HepG2 (cell line): ENCODE measurements around the gene C10orf53. TPM values are rescaled to one million over a fixed set of nuclear protein-coding genes. Genes with fewer than 3 reads are reported as not detected.
A peak's percentile ranks its signal among the peaks of the same experiment; 100 is the strongest.

ENCODE experiments used
- ATAC-seq: fragments of 200-7000 bp; cut with Tn5 transposase; 3 replicates; pipeline ENCODE4 v1.9.1; 2020; ENCODE audit warnings: mild to moderate bottlenecking, moderate library complexity
- BruUV-seq: library from RNA; stranded (reverse); fragments of 400-500 nt; replicated peaks from 2 replicates; lab custom pipeline; 2021; lab: Mats Ljungman, UMichigan
- CTCF ChIA-PET: fragments of 300-600 bp; formaldehyde crosslinking; extraction: SDS; loops from one replicate; lab custom pipeline; 2021; ENCODE audit warnings: low total read pairs, inconsistent platforms, low intra/inter-chr PET ratio; lab: Yijun Ruan, JAX
- POLR2A ChIA-PET: fragments of 350-600 bp; sonication (Branson Sonifier 250); formaldehyde crosslinking; loops from one replicate; lab custom pipeline; 2020; ENCODE audit warnings: antibody characterized with exemption, inconsistent platforms; lab: Yijun Ruan, JAX
- DNase-seq: peaks from one replicate; pipeline ENCODE4 v3.0.0-alpha.2; 2015; ENCODE audit warnings: low spot score
- FAIRE-seq: peaks from 3 replicates; lab custom pipeline; 2011; peaks lifted over from hg19 to GRCh38; lab: Jason Lieb, UNC
- H2AFZ ChIP-seq: one replicate; pipeline ENCODE4 v1.6.1; 2011; ENCODE audit warnings: low read length, inconsistent platforms
- H3K27ac ChIP-seq: fragments of 300-600 bp; 3 replicates; pipeline ENCODE4 v1.8.0; 2011; ENCODE audit warnings: mixed run types, mild to moderate bottlenecking, mixed read lengths, low read length, inconsistent platforms; ENCODE audit not compliant: insufficient read depth; ENCODE audit errors: extremely low read length
- H3K27me3 ChIP-seq, 2 experiments: fragments of 200-600 bp in 1 of 2; 2 replicates in 1 of 2; 3 replicates in 1 of 2; pipeline versions ENCODE4 v1.6.0 to v1.8.0; 2011; ENCODE audit warnings: low read length in 2 of 2, mild to moderate bottlenecking in 2 of 2, moderate library complexity in 2 of 2, inconsistent platforms in 1 of 2; ENCODE audit not compliant: insufficient read depth in 2 of 2, control insufficient read depth in 1 of 2
- H3K36me3 ChIP-seq, 2 experiments: fragments of 200-600 bp in 1 of 2; replicated peaks in 1 of 2; 2 replicates in 1 of 2; 3 replicates in 1 of 2; pipeline versions ENCODE4 v1.5.1 to v1.8.0; 2011; ENCODE audit warnings: low read length in 2 of 2, inconsistent platforms in 1 of 2; ENCODE audit not compliant: insufficient read depth in 2 of 2, control insufficient read depth in 1 of 2
- H3K4me1 ChIP-seq: 2 replicates; pipeline ENCODE4 v1.5.1; 2012; ENCODE audit warnings: low read length, inconsistent platforms; ENCODE audit not compliant: insufficient read depth
- H3K4me2 ChIP-seq: 2 replicates; pipeline ENCODE4 v1.6.0; 2011; ENCODE audit warnings: low read depth, low read length, inconsistent platforms
- H3K4me3 ChIP-seq, 3 experiments: fragments of 200-600 bp in 1 of 3; sonication (generic), shearing (Covaris generic) in 1 of 3; replicated peaks in 1 of 3; 2 replicates each; pipeline ENCODE4 v1.5.1; 2011 to 2016; ENCODE audit warnings: low read length in 3 of 3, inconsistent platforms in 2 of 3, low read depth in 2 of 3, mild to moderate bottlenecking in 2 of 3, control low read depth in 1 of 3, mixed read lengths in 1 of 3; ENCODE audit not compliant: insufficient read depth in 1 of 3
- H3K79me2 ChIP-seq: one replicate; pipeline ENCODE4 v1.6.1; 2011; ENCODE audit warnings: low read length, inconsistent platforms; ENCODE audit not compliant: insufficient read depth
- H3K9ac ChIP-seq: 2 replicates; pipeline ENCODE4 v1.6.0; 2011; ENCODE audit warnings: mild to moderate bottlenecking, low read depth, low read length, inconsistent platforms; ENCODE audit not compliant: insufficient read depth
- H3K9me3 ChIP-seq: 2 replicates; pipeline ENCODE4 v1.5.1; 2012; ENCODE audit warnings: mild to moderate bottlenecking, low read length
- H4K20me1 ChIP-seq: 2 replicates; pipeline ENCODE4 v1.6.0; 2011; ENCODE audit warnings: inconsistent platforms, mild to moderate bottlenecking, low read length, moderate library complexity; ENCODE audit not compliant: insufficient read depth
- MED13 ChIP-seq: sonication (generic); formaldehyde crosslinking; IDR thresholded peaks from 2 replicates; pipeline ENCODE4 v1.5.0; 2020; ENCODE audit warnings: missing genetic modification reagents
- TGIF2 ChIP-seq: IDR thresholded peaks from 2 replicates; pipeline ENCODE4 v1.6.1; 2016; ENCODE audit warnings: control low read depth, missing compliant biosample characterization
- ZNF235 ChIP-seq: sonication (generic); formaldehyde crosslinking; IDR thresholded peaks from 2 replicates; pipeline ENCODE4 v1.8.1; 2023; ENCODE audit warnings: mild to moderate bottlenecking, missing genetic modification reagents, borderline replicate concordance
- ZNF781 ChIP-seq: sonication (generic); formaldehyde crosslinking; IDR thresholded peaks from 2 replicates; pipeline ENCODE4 v1.5.1; 2020; ENCODE audit warnings: borderline replicate concordance, mild to moderate bottlenecking, missing genetic modification reagents; ENCODE audit errors: not compliant biosample characterization
- ZUFSP ChIP-seq: sonication (generic); formaldehyde crosslinking; IDR thresholded peaks from 2 replicates; pipeline ENCODE4 v1.9.0; 2021; ENCODE audit warnings: missing genetic modification reagents, mild to moderate bottlenecking, borderline replicate concordance
- WGBS: methylation state at CpG from one replicate; pipeline ENCODE4 v1.1.6; 2017; ENCODE audit warnings: low lambda C conversion rate; 5-methylcytosine and 5-hydroxymethylcytosine counted together
- in situ Hi-C: cut with HindIII; loops from 2 replicates; pipeline ENCODE4 v1.10.0; 2017; ENCODE audit warnings: low pct_unique_long_range_greater_than_20kb; ENCODE audit not compliant: extremely low pct_ligation_motif_present
- intact Hi-C: fragments of 100-400 bp; cut with micrococcal nuclease; formaldehyde crosslinking; loops from one replicate; pipeline ENCODE4 v1.10.0; 2022; ENCODE audit not compliant: unreplicated experiment
- polyA plus RNA-seq, 8 experiments: library from polyadenylated mRNA; depleted of rRNA in 3 of 8; stranded (reverse) in 7 of 8; unstranded in 1 of 8; fragments of >200 nt; fragmentation: Illumina TruSeq in 4 of 8; extraction: Trizol in 4 of 8; gene quantifications; 2 replicates each; pipeline versions ENCODE4 v1.2.1 to v1.2.3, GENCODE V29; 2011 to 2016; ENCODE audit warnings: low read depth in 4 of 8, missing spikeins in 1 of 8, mixed read lengths in 1 of 8; ENCODE audit not compliant: insufficient read depth in 1 of 8
- total RNA-seq, 5 experiments: library from RNA; depleted of rRNA; stranded (reverse); fragments of >200 nt; fragmentation: Illumina TruSeq; extraction: Trizol; gene quantifications; 2 replicates each; pipeline ENCODE4 v1.2.3, GENCODE V29; 2016; ENCODE audit warnings: low read depth in 1 of 5
- TF ChIP-seq, protein P1 (sequence below): IDR thresholded peaks from 2 replicates; pipeline ENCODE4 v1.6.1; 2016
- TF ChIP-seq, protein P2 (sequence below): sonication (generic); formaldehyde crosslinking; IDR thresholded peaks from 2 replicates; pipeline ENCODE4 v1.5.1; 2020; ENCODE audit warnings: mild to moderate bottlenecking, missing genetic modification reagents
- TF ChIP-seq, protein P3 (sequence below): sonication (generic); formaldehyde crosslinking; IDR thresholded peaks from 2 replicates; pipeline ENCODE4 v1.4.0; 2020; ENCODE audit warnings: low read depth, missing genetic modification reagents

C10orf53 gene
- total and polyA plus RNA-seq, 2 of the 13 experiments (the other 11 are each of a cell fraction or from before 2014, with no cell fraction given), result not detected

- TF ChIP-seq, protein P1, sequence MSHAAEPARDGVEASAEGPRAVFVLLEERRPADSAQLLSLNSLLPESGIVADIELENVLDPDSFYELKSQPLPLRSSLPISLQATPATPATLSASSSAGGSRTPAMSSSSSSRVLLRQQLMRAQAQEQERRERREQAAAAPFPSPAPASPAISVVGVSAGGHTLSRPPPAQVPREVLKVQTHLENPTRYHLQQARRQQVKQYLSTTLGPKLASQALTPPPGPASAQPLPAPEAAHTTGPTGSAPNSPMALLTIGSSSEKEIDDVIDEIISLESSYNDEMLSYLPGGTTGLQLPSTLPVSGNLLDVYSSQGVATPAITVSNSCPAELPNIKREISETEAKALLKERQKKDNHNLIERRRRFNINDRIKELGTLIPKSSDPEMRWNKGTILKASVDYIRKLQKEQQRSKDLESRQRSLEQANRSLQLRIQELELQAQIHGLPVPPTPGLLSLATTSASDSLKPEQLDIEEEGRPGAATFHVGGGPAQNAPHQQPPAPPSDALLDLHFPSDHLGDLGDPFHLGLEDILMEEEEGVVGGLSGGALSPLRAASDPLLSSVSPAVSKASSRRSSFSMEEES, result no peak
- no peak for TF ChIP-seq TGIF2 (CRISPR knock-in tag)
- TF ChIP-seq ZNF781 (CRISPR knock-in tag), result no peak
- TF ChIP-seq ZUFSP (CRISPR knock-in tag), result no peak
These were observed 36.0 kb upstream of the C10orf53 start (continued) for GRCh38 chr10:49643241-49644034.

DNA sequence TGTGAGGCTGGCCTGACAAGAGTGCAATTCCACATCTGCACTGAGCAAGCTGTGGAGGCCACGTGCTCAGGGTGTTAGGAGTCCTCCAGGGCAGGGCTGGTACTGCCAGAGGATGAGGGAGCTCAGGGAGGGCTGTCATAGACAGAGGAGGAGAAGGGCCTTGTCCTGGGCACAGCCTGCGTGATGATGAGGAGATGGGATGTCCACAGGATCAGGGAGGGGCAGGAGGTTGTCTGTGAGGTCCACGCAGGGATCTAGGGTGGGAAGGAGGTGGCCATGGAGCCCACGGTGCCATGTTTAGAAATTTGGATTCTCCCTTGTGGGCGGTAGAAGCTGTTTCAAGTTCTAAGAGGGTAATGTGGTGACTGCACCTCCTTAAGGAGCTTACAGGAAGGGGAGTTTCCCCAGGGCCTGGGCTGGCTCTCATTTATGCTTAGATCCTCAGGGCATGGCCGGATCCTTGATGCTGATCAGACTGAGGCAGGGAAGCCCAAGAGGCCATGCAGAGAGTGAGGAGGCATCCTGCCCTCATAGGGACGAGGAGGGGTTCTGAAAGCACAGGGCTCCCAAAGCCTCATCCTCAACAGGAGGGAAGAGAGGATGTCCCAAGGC lies 35.3 kb upstream of the C10orf53 start:
- peaks cover under 1 to 35% of the 10 kb centered on the region in 2 experiments; a peak in 4 of 5 replicates for H3K27me3 ChIP-seq
- peaks cover 3% of the 10 kb centered on the region; the same call in 1 of the 2 replicates for H4K20me1 ChIP-seq
- no peaks in the 10 kb centered on the region for H3K4me1 ChIP-seq
- H3K9me3 ChIP-seq, result no peaks in the 10 kb centered on the region
- in situ Hi-C loops, result no loop called here
- no TSS peak for BruUV-seq
- POLR2A ChIA-PET, result no interaction called here
- no peaks in the 10 kb centered on the region for H3K36me3 ChIP-seq
- no peak overlapping the region for H3K4me2 ChIP-seq
- H3K27ac ChIP-seq, result no peak overlapping the region
- no peak overlapping the region for H2AFZ ChIP-seq
- ATAC-seq, result peak; percentile 35; the same call in 1 of the 3 replicates
- DNase-seq, result no peak
- no peaks in the 10 kb centered on the region for H3K79me2 ChIP-seq
- intact Hi-C loops, result no loop called here
- TF ChIP-seq, protein P2, sequence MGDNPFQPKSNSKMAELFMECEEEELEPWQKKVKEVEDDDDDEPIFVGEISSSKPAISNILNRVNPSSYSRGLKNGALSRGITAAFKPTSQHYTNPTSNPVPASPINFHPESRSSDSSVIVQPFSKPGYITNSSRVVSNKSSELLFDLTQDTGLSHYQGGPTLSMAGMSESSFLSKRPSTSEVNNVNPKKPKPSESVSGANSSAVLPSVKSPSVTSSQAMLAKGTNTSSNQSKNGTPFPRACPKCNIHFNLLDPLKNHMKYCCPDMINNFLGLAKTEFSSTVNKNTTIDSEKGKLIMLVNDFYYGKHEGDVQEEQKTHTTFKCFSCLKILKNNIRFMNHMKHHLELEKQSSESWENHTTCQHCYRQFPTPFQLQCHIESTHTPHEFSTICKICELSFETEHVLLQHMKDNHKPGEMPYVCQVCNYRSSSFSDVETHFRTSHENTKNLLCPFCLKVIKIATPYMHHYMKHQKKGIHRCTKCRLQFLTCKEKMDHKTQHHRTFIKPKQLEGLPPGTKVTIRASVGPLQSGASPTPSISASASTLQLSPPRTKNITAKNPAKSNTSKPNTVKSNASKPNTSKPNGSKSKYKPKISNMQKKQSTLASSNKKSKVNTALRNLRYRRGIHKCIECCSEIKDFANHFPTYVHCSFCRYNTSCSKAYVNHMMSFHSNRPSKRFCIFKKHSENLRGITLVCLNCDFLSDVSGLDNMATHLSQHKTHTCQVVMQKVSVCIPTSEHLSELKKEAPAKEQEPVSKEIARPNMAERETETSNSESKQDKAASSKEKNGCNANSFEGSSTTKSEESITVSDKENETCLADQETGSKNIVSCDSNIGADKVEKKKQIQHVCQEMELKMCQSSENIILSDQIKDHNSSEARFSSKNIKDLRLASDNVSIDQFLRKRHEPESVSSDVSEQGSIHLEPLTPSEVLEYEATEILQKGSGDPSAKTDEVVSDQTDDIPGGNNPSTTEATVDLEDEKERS (CRISPR knock-in tag), result no peak
- TF ChIP-seq, protein P3, sequence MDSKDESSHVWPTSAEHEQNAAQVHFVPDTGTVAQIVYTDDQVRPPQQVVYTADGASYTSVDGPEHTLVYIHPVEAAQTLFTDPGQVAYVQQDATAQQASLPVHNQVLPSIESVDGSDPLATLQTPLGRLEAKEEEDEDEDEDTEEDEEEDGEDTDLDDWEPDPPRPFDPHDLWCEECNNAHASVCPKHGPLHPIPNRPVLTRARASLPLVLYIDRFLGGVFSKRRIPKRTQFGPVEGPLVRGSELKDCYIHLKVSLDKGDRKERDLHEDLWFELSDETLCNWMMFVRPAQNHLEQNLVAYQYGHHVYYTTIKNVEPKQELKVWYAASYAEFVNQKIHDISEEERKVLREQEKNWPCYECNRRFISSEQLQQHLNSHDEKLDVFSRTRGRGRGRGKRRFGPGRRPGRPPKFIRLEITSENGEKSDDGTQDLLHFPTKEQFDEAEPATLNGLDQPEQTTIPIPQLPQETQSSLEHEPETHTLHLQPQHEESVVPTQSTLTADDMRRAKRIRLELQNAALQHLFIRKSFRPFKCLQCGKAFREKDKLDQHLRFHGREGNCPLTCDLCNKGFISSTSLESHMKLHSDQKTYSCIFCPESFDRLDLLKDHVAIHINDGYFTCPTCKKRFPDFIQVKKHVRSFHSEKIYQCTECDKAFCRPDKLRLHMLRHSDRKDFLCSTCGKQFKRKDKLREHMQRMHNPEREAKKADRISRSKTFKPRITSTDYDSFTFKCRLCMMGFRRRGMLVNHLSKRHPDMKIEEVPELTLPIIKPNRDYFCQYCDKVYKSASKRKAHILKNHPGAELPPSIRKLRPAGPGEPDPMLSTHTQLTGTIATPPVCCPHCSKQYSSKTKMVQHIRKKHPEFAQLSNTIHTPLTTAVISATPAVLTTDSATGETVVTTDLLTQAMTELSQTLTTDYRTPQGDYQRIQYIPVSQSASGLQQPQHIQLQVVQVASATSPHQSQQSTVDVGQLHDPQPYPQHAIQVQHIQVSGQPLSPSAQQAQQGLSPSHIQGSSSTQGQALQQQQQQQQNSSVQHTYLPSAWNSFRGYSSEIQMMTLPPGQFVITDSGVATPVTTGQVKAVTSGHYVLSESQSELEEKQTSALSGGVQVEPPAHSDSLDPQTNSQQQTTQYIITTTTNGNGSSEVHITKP (CRISPR knock-in tag), result no peak
- TF ChIP-seq ZNF235 (CRISPR knock-in tag), result no peak
- no peak for TF ChIP-seq MED13
- TF ChIP-seq, all 625 proteins: peak for 0
- FAIRE-seq, result no peak
- H3K4me3 ChIP-seq, result no peak overlapping the region
- CTCF ChIA-PET, result no interaction called here
- no peak overlapping the region for H3K9ac ChIP-seq
- 0% methylated on average over 6 of the region's 7 CpGs for WGBS
